ENCODE measurements around the gene NDST1. TPM values are rescaled to one million over a fixed set of nuclear protein-coding genes. Genes with fewer than 3 reads are reported as not detected.

NDST1 gene
- polyA plus RNA-seq, 1 experiment, result 52.2 TPM

GRCh38 chr5:150598006-150598405 lies 90.1 kb downstream of the NDST1 start:
- Histone ChIP-seq H3K27ac (ENCODE audit: low read depth, low read length) (no peak overlapping the region), H3K9me3 (ENCODE audit: control insufficient read depth, insufficient read depth, low read length) (no peaks in the 10 kb centered on the region), H3K4me3 (ENCODE audit: low read depth, low read length) (no peak overlapping the region), H3K27me3 (ENCODE audit: control insufficient read depth, insufficient read depth, low read length) (no peaks in the 10 kb centered on the region)
- POLR2A ChIA-PET, result no interaction called here
- no peak for DNase-seq (ENCODE audit: low read depth, low spot score)
- TF ChIP-seq CTCF (IDR thresholded peaks at IDR 0.05; ENCODE audit: low read depth, low read length), result no peak
- CTCF ChIA-PET, result no interaction called here

GRCh38 chr5:150598821-150599273 lies 90.9 kb downstream of the NDST1 start:
- H3K9me3 ChIP-seq (ENCODE audit: control insufficient read depth, insufficient read depth, low read length), result no peaks in the 10 kb centered on the region
- CTCF ChIA-PET, result no interaction called here
- H3K27me3 ChIP-seq (ENCODE audit: control insufficient read depth, insufficient read depth, low read length), result peaks cover 3% of the 10 kb centered on the region
- POLR2A ChIA-PET, result no interaction called here
- no peak overlapping the region for H3K27ac ChIP-seq (ENCODE audit: low read depth, low read length)
- no peak for TF ChIP-seq CTCF (IDR thresholded peaks at IDR 0.05; ENCODE audit: low read depth, low read length)
- no peak for DNase-seq (ENCODE audit: low read depth, low spot score)
- no peak overlapping the region for H3K4me3 ChIP-seq (ENCODE audit: low read depth, low read length)

- ChIA-PET CTCF (no interaction called here), POLR2A (no interaction called here)
- Histone ChIP-seq H3K9me3 (ENCODE audit: control insufficient read depth, insufficient read depth, low read length) (no peaks in the 10 kb centered on the region), H3K27ac (ENCODE audit: low read depth, low read length) (no peak overlapping the region), H3K4me3 (ENCODE audit: low read depth, low read length) (no peak overlapping the region), H3K27me3 (ENCODE audit: control insufficient read depth, insufficient read depth, low read length) (peaks cover 3% of the 10 kb centered on the region)
- no peak for TF ChIP-seq CTCF (IDR thresholded peaks at IDR 0.05; ENCODE audit: low read depth, low read length)
- DNase-seq (ENCODE audit: low read depth, low spot score), result no peak
Measured at GRCh38 chr5:150599281-150599680, 91.3 kb downstream of the NDST1 start.

GRCh38 chr5:150599917-150600511 lies 92.1 kb downstream of the NDST1 start:
- POLR2A ChIA-PET, result no interaction called here
- peaks cover 3% of the 10 kb centered on the region for H3K27me3 ChIP-seq (ENCODE audit: control insufficient read depth, insufficient read depth, low read length)
- H3K4me3 ChIP-seq (ENCODE audit: low read depth, low read length), result no peak overlapping the region
- no peak for TF ChIP-seq CTCF (IDR thresholded peaks at IDR 0.05; ENCODE audit: low read depth, low read length)
- CTCF ChIA-PET, result interaction anchor here (0.7 kb wide), 1 partner anchor 10 kb away, joined by 3 read pairs; no protein-coding TSS in a partner anchor
- H3K9me3 ChIP-seq (ENCODE audit: control insufficient read depth, insufficient read depth, low read length), result no peaks in the 10 kb centered on the region
- peak; percentile 53 for DNase-seq (ENCODE audit: low read depth, low spot score)
- peak overlapping the region; percentile 21 for H3K27ac ChIP-seq (ENCODE audit: low read depth, low read length)

- H3K4me3 ChIP-seq (ENCODE audit: low read depth, low read length), result no peak overlapping the region
- no peaks in the 10 kb centered on the region for H3K9me3 ChIP-seq (ENCODE audit: control insufficient read depth, insufficient read depth, low read length)
- peaks cover 3% of the 10 kb centered on the region for H3K27me3 ChIP-seq (ENCODE audit: control insufficient read depth, insufficient read depth, low read length)
- no peak for DNase-seq (ENCODE audit: low read depth, low spot score)
- no peak overlapping the region for H3K27ac ChIP-seq (ENCODE audit: low read depth, low read length)
- TF ChIP-seq CTCF (IDR thresholded peaks at IDR 0.05; ENCODE audit: low read depth, low read length), result no peak
- ChIA-PET POLR2A (no interaction called here), CTCF (interaction anchor here (0.7 kb wide), 1 partner anchor 11 kb away, joined by 3 read pairs; no protein-coding TSS in a partner anchor)
Measured at GRCh38 chr5:150600616-150601490, 92.9 kb downstream of the NDST1 start.
